Thoracic aorta (tissue), 2 donors: Measurements from ENCODE around the gene ZNF782. TPM values are rescaled to one million over a fixed set of nuclear protein-coding genes. Genes with fewer than 3 reads are reported as not detected.
A peak's percentile ranks its signal among the peaks of the same experiment; 100 is the strongest.

Experiments used
- ATAC-seq: fragments of 150-250 bp; one replicate; pipeline ENCODE4 v1.8.0; 2017; ENCODE audit warnings: low read depth; ENCODE audit not compliant: insufficient number of reproducible peaks, low FRiP score
- DNase-seq: peaks from one replicate; pipeline ENCODE4 v3.0.0-alpha.2; 2020; ENCODE audit warnings: low spot score
- H3K27ac ChIP-seq, 2 donors: fragments of 200-600 bp; sonication (generic); 1 replicate in 1 of 2; 2 replicates in 1 of 2; pipeline ENCODE4 v1.5.1; 2016; ENCODE audit warnings: mild to moderate bottlenecking in 2 of 2, moderate library complexity in 2 of 2
- H3K27me3 ChIP-seq: fragments of 200-600 bp; sonication (generic); replicated peaks from 2 replicates; pipeline ENCODE4 v1.6.0; 2016; ENCODE audit warnings: mild to moderate bottlenecking; ENCODE audit not compliant: insufficient read depth
- H3K36me3 ChIP-seq: fragments of 200-600 bp; sonication (generic); one replicate; pipeline ENCODE4 v1.5.1; 2016
- H3K4me1 ChIP-seq, 2 donors: fragments of 200-600 bp; sonication (generic); 1 replicate in 1 of 2; 2 replicates in 1 of 2; pipeline versions ENCODE4 v1.5.1 to v1.6.0; 2016; ENCODE audit warnings: low read depth in 2 of 2, mild to moderate bottlenecking in 1 of 2; ENCODE audit not compliant: control insufficient read depth in 1 of 2
- H3K4me3 ChIP-seq: fragments of 200-600 bp; sonication (generic); 2 replicates; pipeline ENCODE4 v1.5.1; 2016; ENCODE audit warnings: mild to moderate bottlenecking
- H3K9me3 ChIP-seq: fragments of 200-600 bp; sonication (generic); 2 replicates; pipeline ENCODE4 v1.5.1; 2016
- total RNA-seq, 2 donors: library from RNA; depleted of rRNA; stranded (reverse); fragments of >200 nt; gene quantifications; one replicate each; pipeline versions ENCODE4 v1.1.0 to v1.2.3, GENCODE V29; 2016
- TF ChIP-seq, protein P1 (sequence below): fragments of 200-600 bp; sonication (generic); IDR thresholded peaks from one replicate; pipeline ENCODE4 v1.5.1; 2019; ENCODE audit warnings: antibody characterized with exemption

ZNF782 gene
- total RNA-seq, 2 donors from 2014 or later = 11.1 to 22.4 TPM

DNA sequence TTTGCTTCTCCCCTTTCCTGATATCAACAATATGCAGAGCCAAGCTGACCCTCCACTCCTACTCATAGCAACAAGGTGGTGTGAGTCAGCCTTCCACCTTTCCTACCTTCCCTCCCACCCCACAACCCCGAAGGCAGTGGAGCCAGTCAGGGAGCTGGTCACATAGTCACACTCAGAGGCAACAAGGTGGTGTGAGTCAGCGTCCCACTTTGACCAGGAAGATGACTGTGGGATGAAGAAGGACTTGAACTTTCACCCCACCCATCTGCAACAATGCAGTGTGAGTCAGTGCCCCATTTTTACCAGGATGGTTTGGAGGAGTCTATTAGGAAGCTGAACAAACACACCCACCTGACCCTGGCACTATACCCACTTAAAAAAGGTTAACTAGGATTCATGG lies 30.1 kb upstream of the ZNF782 start:
- DNase-seq = no peak
- no peaks in the 10 kb centered on the region for H3K27me3 ChIP-seq
- H3K4me1 ChIP-seq = no peaks in the 10 kb centered on the region
- no peak overlapping the region for H3K4me3 ChIP-seq
- ATAC-seq = no peak
- TF ChIP-seq, protein P1, sequence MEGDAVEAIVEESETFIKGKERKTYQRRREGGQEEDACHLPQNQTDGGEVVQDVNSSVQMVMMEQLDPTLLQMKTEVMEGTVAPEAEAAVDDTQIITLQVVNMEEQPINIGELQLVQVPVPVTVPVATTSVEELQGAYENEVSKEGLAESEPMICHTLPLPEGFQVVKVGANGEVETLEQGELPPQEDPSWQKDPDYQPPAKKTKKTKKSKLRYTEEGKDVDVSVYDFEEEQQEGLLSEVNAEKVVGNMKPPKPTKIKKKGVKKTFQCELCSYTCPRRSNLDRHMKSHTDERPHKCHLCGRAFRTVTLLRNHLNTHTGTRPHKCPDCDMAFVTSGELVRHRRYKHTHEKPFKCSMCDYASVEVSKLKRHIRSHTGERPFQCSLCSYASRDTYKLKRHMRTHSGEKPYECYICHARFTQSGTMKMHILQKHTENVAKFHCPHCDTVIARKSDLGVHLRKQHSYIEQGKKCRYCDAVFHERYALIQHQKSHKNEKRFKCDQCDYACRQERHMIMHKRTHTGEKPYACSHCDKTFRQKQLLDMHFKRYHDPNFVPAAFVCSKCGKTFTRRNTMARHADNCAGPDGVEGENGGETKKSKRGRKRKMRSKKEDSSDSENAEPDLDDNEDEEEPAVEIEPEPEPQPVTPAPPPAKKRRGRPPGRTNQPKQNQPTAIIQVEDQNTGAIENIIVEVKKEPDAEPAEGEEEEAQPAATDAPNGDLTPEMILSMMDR = no peak
- H3K36me3 ChIP-seq = no peaks in the 10 kb centered on the region
- no peak overlapping the region for H3K27ac ChIP-seq
- no peaks in the 10 kb centered on the region for H3K9me3 ChIP-seq

GRCh38 chr9:96883922-96884321 lies 29.6 kb upstream of the ZNF782 start:
- Histone ChIP-seq H3K27me3 (no peaks in the 10 kb centered on the region), H3K4me1 (no peaks in the 10 kb centered on the region), H3K9me3 (no peaks in the 10 kb centered on the region), H3K27ac (no peak overlapping the region), H3K4me3 (no peak overlapping the region), H3K36me3 (no peaks in the 10 kb centered on the region)
- ATAC-seq (no peak), DNase-seq (no peak)
- TF ChIP-seq, protein P1 = no peak

DNA sequence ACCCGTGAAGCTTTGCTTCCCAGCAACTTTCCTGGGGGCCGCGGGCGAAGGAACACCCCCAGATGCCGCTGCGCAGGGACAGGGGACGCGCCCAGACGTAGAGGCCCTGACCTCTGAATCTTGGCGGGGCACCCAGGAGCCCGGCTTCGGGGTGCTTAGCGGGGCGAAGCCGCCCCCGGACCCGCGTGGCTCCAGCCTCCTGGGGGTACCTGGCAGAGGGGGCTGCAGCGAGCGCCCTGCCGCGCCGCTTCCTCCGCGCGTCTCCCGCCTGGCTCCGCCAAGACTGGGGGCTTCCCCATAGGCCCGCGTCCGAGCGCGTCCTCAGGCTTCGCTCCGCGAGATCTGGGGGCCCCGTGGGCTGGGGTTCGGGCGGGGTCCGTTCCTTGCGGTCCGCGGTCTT lies 23.0 kb upstream of the ZNF782 start:
- Histone ChIP-seq H3K27me3 (no peaks in the 10 kb centered on the region), H3K4me3 (no peak overlapping the region), H3K9me3 (no peaks in the 10 kb centered on the region), H3K4me1 (peaks cover 5 to 14% of the 10 kb centered on the region in 2 donors), H3K36me3 (no peaks in the 10 kb centered on the region), H3K27ac (no peak overlapping the region)
- TF ChIP-seq, protein P1 = no peak
- no peak for DNase-seq
- no peak for ATAC-seq

DNA sequence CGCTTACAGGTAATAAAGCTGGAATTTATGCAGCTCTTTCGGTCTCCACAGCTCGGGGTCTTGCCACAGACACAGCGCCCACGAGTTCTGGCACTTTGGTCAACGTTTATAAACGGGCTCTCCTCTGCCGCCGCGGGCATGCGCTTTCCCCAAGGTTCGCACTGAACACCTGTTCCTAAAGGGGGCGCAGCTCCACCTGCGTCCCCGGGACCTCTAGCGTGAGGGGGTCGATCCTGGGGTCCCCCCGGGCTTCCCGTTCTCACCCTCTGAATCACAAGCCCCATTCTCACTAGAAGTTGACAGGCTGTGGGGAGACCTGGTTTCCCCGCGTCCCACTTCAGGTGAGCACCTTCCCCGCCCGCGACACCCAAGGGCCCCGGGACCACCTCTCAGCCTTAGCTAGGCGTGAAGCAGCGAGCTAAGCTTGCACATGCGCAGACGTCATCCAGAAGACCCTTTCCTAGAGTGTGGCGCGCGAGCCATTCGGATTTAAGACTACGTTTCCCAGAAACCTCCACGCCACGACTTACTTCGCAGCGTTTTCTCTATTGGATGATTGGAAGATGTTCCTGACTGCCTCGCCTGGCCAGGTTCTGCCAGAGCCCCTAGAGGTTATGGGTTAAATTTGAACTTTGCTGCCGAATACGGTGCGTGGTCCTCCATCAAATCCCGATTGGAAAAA lies 21.3 kb upstream of the ZNF782 start:
- H3K27me3 ChIP-seq = no peaks in the 10 kb centered on the region
- DNase-seq (no peak), ATAC-seq (no peak)
- no peak overlapping the region for H3K27ac ChIP-seq
- peak overlapping the region; percentile 68 for H3K4me3 ChIP-seq
- H3K36me3 ChIP-seq = no peaks in the 10 kb centered on the region
- TF ChIP-seq, protein P1 = no peak
- H3K9me3 ChIP-seq = no peaks in the 10 kb centered on the region
- H3K4me1 ChIP-seq = peaks cover 5 to 14% of the 10 kb centered on the region in 2 donors

DNA sequence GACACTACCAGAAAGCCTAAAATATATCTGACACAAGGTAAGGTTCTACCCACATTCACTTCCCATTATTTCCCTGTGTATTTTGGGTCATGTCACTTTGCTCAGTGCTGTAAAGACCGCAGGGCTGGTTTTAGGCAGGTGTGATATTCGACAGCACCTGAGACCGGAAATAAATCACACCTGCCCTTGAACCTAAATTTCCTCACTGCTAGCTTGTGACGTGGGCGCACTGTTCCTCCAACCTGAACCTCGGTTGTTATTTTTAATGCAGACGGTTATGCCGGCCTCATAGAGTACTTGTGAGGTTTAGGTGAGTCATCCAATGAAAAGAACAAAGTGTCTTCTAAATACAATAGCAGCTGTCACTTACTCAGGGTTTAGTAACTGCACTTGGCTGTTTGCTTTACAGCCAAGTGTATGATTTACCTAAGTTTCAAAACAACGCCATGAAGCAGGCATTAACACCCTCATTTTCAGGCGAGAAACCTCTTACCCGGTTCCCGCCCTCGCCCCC lies 20.7 kb upstream of the ZNF782 start:
- no peaks in the 10 kb centered on the region for H3K9me3 ChIP-seq
- TF ChIP-seq, protein P1 = no peak
- no peaks in the 10 kb centered on the region for H3K27me3 ChIP-seq
- ATAC-seq (no peak), DNase-seq (no peak)
- peaks cover 5 to 14% of the 10 kb centered on the region in 2 donors for H3K4me1 ChIP-seq
- no peak overlapping the region for H3K27ac ChIP-seq
- H3K36me3 ChIP-seq = no peaks in the 10 kb centered on the region
- H3K4me3 ChIP-seq = peak overlapping the region; percentile 68
